Activated CD8-positive, alpha-beta memory T cell treated with anti-CD3 and anti-CD28 coated beads, Interleukin-2, amount 50 U/mL, for 24 hours (primary cell): ENCODE results near the gene GATAD2B.
"Not testable (repeated sequence)": the region's sequence is repeated elsewhere in the genome, so short reads cannot be mapped to it uniquely, and the experiment has no call there.

Source experiments
- DNase-seq: peaks from one replicate; pipeline ENCODE4 v3.0.0-alpha.2; 2020; ENCODE audit errors: extremely low read depth

The GATAD2B gene

DNA sequence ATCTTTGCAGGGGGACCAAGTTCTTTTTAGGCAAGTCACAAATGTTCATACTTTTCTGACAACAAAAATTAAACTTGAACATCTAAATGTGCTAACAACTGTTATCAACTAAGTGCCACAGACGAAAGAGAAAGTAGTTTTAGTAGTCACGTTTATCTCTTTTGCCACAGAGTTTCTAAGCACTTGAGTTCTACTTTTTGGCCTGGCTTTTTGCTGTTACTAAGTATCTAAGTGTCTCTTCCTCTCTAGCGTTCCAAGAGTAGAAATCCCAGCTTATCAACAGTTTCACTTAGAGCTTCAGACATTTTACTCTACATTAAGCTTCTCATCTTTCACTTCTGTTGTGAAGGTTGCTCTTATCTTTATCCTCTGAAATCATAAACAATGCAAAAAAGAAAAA lies 34.2 kb downstream of the GATAD2B start:
- no peak for DNase-seq

DNA sequence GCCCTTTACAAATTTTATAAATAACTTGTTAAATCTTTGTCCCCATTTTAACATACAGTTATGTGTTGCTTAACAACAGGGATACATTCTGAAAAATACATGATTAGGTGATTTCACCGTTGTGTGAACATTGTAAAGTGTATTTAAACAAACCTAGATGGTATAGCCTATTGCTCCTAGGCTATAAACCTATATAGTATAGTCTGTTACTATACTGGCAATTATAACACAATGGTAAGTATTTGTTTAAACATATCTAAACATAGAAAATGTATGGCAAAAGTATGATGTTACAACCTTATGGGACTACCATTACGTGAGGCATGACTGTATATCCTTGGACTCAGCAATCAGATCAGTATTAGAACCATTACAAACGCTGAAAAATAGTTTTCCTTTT lies 36.6 kb downstream of the GATAD2B start:
- no peak for DNase-seq

DNA sequence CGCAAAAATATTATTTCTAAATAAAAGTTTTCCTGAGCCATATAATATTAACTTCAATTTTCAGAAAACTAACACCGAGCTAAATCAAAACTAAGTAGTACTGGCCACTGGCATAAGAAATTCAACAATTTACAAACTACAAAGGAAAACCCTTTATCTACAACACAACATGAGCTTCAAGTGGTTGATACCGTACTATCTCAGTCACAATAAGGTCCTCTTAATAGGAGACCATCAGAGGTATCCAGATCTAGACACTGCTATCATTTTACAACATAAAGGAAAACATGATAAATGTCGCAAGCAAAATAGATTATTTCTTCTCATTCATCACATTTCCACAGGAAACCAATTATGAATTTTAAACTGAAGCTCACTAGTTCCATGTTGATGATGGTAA lies 39.5 kb downstream of the GATAD2B start:
- DNase-seq = no peak

DNA sequence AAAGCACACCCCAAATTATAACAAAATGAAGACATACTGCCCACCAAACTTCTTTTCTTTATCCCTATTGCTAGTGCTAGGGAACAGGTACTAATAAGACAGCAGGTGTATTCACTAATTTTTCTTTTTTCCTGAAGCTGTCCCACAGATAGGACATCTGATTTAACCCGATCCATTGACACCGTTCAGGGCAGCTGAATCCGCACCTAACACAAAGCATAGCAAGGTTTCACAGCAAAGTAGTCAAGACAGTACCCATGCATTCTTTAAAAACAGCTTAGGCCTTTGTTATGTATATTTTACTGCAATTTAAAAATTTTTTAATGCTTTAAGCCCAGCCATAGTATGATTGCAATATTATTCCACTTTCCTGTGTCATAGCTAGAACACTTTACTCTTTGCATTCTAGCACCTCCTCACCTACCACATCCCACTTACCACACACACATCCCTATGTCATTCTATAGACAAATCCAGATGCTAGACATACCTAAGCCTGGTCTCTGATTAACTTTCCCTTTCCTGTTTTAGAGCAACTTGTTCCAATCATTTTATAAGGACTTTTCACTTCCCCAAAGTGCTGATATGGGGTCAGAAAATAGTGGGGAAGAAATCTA lies 40.4 kb downstream of the GATAD2B start:
- DNase-seq = no peak

DNA sequence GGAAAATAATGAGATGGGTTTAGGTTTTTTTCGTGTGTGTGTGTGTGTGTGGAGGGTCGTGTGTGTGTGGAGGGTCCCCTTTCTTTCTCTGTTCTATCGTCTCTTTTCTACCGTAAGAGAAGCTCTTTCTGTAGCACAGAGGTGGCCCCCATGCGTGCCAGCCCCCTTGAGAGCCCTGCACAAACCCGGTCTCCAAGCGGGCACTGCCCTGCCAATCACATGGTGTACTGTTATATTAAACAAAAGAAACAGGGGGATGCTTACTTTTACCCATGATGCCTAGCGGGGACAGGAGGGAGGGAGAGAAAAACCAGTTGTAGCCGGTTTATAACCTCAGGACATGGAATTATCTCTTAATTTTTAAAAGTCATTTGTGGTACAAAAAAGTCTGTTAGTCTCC lies 41.0 kb downstream of the GATAD2B start:
- DNase-seq = no peak

DNA sequence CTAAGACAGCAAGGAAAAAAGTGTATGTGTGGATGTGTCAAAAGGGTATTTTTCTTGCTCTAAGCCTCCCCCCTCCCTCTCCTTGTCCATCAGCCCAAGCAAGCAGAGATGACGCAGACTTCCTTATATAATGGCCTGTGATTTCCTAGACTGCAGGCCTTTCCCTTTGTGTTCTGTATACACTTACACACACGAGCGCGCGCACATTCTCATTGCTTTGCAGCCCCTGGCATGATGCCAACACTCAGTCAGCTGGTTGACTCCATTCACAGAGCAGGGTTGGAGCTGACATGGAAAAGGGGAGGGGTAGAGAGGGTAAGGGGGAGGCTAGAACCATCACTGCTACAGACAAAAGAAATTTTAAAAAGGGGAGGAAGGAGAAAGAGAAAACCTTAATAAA lies 41.8 kb downstream of the GATAD2B start:
- no peak for DNase-seq

DNA sequence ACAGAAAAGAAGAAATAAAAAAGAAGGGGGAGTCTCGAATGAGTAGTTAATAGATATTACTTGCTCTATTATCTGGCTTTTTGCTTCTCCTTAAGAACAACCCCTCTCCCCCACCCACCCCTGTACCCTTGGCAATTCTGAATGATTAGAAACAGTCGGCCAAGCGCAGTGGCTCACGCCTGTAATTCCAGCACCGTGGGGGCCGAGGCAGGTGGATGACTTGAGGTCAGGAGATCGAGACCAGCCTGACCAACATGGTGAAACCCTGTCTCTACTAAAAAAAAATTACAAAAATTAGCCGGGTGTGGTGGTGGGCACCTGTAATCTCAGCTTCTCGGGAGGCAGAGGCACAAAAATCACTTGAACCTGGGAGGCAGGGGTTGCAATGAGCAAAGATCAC lies 42.7 kb downstream of the GATAD2B start:
- DNase-seq = no peak

DNA sequence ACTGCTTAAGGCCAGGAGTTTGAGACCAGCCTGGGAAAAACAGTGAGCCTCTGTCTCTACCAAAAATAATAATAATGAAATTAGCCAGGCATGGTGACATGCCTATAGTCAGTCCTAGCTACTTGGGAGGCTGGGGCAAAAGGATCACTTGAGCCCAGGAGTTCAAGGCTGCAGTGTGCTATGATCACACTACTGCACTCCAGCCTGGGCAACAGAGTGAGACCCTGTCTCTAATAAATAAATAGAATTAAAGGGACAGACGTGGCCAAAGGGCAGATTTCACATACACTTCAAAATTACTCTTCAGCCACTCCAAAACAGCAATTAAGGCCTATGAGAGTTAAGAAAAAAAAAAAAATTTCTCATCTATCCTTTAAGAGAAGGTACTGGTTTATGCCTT lies 45.7 kb downstream of the GATAD2B start:
- no peak for DNase-seq

DNA sequence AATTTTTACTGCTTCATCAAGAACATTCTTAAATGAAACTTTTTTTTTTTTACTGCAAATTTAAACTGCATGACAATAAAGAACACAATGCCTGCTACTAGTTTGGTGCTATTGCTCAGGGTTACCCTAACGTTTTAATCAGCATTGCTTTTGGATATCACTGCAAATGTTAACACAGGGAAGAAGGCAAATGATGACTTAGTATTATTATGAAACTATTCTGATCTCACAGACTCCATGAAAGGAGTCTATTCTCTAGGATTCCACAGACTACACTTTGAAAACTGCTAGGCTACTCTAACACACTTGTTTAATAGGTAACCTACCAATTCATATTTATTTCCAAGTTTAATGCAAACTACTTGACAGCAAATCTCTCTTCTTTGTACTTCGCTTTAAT lies 49.8 kb downstream of the GATAD2B start:
- no peak for DNase-seq

DNA sequence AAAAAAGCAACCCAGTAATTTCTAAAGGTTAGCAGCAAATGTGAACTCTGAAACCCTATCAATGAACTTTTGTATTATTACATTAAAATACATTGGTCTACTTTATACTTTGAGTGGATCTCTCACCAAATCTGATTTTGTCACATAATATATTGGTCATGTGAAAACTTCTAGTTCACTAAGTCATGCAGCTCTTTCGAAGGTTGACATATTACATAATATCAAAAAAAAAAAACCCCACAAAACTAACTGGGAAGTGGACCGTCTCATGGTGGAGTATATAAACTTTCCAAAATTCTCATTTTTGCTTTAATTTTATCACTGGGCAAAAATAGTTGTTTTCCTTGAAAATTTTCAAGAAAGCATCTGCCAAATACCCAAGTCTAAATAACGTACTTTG lies 50.4 kb downstream of the GATAD2B start:
- DNase-seq = no peak

DNA sequence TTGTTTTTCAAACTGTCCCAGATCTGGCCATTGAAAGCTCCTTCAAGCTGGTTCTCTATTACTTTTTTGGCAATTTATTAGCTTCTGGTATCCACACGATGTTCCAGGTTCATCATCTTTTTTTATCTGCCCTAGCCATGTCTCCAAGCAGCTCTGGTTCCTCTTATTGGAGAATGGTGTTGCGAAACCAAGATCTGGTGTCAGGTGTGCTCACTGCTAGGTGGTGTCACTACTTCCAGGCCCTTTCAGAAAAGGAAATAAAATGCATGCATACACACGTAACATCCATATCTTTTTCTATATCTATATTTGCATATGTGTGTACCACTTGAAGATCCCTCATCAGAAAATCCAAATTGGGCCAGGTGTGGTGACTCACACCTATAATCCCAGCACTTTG lies 53.3 kb downstream of the GATAD2B start:
- DNase-seq = no peak

DNA sequence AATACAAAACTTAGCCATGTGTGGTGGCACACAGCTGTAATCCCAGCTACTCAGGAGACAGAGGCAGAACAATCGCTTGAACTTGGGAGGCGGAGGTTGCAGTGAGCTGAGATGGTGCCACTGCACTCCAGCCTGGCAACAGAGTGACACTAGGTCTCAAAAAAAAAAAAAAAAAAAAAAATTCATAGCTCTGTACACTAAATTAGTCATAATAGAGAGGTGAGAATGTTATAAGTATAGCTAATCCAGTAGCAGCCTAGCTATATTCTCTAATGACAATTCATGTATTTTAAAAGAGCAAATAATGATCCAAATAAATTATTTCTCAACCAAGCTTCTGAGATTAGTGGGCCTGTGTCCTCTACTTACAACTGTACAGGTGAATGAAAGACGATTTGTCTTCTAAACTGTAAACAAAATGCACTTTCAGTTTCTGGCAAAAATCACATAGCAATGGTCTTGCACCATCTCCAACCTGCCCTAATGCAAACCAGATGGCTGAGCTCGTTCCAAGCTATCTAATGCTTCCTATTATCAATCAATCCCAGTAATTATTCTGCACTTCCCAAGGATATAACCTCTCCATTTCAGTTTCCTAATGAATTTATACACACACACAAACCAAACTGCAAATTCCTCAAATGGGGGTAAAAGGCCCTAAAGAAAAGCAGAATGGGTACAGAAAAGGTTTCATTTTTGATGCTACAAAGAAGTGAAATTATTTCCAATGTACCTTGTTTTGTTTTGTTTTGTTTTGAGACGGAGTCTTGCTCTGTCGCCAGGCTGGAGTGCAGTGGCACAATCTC lies 56.5 kb downstream of the GATAD2B start:
- no peak for DNase-seq

DNA sequence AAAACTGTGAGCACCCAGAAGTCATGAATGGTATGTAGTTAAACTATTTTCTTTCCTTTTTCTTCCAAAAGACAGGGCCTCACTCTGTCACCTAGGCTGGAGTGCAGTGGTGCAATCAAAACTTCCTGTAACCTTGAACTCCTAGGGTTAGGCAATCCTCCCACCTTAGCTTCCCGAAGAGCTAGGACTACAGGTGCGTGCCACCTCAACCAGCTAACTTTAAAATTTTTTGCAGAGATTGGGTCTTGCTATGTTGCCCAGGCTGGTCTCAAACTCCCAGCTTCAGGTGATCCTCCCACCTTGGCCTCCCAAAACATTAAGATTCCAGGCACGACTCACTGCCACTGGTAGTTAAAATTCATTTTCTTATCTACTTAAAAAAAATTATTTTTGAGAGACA lies 62.5 kb downstream of the GATAD2B start:
- DNase-seq = no peak

DNA sequence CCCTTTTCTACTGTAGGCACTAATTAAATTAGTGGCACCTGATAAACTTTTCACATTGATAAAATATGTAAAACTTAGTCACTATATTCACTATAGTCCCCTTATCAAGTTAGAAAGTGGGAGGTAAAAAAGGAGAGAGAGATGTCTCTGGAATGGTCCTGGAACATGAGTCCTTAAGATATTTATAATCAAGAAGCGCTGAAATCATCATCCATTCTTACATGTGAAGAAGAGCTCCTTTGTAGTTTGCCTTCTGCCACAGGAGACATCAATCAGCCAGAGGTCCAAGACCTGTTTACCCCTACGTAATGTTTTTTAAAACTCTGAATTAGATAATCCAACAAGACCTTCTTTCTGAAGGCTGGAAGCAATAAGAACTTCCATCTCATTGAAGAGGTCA lies 65.3 kb downstream of the GATAD2B start:
- no peak for DNase-seq

DNA sequence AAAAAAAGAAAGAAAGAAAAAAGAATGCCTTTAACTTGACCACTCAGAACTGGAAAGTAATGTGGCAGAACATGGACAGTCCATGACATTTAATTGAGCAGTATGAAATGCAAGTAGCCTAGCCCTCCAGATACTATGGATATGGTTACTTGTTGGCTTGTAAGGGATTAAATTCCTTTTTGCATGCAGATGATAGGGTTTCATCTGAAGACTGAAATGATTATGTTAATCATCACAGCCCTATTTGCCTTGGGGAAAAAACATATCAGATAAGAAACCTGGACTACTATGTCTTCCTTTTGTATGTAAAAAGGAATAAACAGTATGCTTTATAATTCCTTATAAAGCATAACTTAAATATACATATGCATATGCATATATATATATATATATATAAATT lies 66.0 kb downstream of the GATAD2B start:
- no peak for DNase-seq

DNA sequence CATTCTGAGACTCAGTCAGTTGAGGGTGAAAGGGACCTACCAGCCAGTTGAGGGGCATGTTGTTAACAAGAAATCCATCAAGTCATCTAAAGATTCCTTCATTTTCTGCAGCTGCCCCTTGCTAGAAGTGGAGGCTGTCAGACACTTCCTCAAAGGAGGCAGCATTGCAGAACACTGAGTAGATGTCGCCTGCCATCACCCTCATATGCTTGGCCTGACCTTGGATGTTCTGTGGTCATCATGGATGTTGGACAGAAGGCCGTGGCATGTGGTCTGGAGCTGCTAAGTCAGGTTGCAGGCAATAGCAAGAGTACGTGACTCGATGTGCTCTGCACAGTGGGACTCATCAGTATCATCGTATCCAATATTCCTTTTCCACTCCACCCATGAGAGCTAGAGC lies 70.6 kb downstream of the GATAD2B start:
- DNase-seq = no peak

DNA sequence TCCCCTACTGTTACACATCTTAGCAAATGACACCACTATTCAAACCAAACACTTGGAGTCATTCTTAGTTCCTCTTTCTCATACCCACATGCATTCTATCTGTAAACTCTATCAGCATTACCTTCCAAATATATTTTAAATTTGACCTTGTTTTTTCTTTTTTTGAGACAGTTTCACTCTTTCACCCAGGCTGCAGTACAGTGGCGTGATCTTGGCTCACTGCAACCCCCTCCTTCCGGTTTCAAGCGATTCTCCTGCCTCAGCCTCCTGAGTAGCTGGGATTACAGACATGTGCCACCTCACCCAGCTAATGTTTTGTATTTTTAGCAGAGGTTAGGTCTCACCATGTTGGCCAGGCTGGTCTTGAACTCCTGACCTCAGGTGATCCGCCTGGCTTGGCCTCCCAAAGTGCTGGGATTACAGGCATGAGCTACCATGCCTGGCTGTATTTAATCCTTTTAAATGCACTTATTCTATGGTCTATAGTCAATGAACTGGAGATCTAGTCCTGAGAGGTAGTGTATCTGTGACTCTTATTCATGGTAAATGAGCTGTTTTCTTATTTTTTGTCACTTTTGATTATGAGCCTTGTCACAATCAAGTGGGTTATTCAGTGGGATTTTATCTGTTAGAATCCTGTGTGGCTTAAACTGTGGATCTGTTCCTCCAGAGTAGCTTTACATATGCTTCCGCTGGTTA lies 73.1 kb downstream of the GATAD2B start:
- DNase-seq = no peak

DNA sequence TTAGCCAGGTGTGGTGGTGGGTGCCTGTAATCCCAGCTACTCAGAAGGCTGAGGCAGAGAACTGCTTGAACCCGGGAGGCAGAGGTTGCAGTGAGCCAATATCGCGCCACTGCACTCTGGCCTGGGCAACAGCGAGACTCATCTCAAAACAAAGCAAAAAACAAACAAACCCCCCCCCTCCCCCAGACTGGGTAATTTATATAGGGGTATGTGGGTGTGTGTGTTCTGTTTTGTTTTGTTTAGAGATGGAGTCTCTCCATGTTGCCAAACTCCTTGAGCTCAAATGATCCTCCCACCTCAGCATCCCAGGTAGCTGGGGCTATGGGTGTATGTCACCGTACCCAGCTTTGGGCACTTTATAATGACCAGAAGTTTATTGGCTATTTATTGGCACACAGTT lies 74.0 kb downstream of the GATAD2B start:
- DNase-seq = no peak

DNA sequence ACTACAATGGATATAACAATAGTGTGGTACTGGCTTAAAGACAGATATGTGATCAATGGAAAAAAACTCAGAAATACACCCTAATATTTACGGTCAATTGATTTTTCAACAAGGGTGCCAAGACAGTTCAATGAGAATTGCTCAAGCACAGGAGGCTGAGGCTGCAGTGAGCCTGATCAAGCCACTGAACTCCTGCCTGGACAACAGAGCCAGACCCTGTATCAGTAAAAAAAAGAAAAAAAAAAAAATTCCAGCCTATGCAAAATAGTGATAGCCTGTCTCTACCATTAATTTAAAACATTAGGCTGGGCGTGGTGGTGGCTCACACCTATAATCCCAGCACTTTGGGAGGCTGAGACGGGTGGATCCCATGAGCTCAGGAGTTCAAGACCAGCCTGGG lies 77.6 kb downstream of the GATAD2B start:
- DNase-seq = no peak

DNA sequence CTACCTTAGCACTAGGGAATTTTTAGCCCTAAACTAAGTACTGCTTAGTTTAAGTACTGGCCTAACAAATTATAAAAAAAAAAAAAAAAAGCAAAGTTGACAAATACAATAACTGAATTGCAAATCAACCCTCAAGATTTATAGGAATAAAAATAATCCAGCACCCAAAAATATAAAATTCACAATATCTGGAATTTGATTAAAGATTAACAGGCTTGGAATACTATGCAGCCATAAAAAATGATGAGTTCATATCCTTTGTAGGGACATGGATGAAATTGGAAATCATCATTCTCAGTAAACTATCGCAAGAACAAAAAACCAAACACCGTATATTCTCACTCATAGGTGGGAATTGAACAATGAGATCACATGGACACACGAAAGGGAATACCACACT lies 78.4 kb downstream of the GATAD2B start:
- not testable (repeated sequence) for DNase-seq

DNA sequence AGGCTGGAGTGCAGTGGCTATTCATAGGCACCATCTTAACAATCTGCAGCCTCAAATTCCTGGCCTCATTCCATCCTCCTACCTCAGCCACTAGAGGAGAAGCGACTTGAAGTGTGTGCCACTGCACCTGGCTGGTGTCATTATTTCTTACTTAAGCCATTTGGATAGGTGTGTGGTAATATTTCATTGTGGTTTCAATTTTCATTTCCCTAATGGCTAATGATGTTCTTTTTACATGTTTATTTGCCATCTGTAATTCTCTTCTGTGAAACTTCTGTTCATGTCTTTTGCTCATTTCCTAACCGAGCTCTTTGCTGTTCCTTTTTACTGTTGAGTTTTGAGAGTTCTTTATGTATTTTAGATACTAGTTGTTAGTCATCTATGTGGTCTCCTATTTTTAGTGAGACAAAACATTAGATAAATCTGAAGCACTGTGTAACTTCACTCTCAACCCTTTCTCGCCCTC lies 80.7 kb downstream of the GATAD2B start:
- no peak for DNase-seq

DNA sequence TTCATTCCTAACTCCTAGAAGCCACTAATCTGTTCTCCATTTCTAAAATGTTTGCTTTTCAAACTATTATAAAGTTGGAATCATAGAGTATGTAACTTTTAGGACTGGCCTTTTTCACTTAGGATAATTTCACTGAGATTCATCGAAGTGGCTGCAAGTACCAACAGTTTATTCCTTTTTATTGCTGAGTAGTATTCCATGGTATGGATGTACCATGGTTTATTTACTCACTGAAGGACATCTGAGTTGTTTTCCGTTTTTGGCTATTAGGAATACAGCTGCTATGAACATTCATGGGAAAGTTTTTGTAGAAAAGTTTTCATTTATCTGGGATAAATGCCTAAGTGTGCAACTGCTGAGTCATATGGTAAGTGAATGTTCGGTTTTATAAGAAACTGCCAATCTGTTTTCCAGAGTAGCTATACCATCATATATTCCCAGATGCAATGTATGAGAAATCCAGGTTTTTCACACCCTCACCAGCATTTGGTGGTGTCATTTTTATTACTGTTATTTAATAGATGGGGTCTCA lies 81.2 kb downstream of the GATAD2B start:
- DNase-seq = no peak

DNA sequence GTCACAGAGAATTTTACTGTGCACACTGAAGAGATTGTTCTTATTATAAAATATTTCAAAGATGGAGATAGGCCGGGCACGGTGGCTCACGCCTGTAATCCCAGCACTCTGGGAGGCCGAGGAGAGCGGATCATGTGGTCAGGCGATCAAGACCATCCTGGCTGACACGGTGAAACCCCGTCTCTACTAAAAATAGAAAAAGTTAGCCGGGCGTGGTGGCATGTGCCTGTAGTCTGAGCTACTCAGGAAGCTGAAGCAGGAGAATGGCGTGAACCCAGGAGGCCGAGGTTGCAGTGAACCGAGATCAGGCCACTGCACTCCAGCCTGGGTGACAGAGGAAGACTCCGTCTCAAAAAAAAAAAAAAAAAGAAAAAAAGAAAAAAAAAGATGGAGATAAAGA lies 82.0 kb downstream of the GATAD2B start:
- not testable (repeated sequence) for DNase-seq
